Measurements from ENCODE around the gene MRPL49. TPM values are rescaled to one million over a fixed set of nuclear protein-coding genes. Genes with fewer than 3 reads are reported as not detected.
A peak's percentile ranks its signal among the peaks of the same experiment; 100 is the strongest.

The MRPL49 gene
- total and polyA plus RNA-seq, 2 of the 13 experiments (the other 11 are each of a cell fraction or from before 2014, with no cell fraction given), result 39.2 to 53.3 TPM

DNA sequence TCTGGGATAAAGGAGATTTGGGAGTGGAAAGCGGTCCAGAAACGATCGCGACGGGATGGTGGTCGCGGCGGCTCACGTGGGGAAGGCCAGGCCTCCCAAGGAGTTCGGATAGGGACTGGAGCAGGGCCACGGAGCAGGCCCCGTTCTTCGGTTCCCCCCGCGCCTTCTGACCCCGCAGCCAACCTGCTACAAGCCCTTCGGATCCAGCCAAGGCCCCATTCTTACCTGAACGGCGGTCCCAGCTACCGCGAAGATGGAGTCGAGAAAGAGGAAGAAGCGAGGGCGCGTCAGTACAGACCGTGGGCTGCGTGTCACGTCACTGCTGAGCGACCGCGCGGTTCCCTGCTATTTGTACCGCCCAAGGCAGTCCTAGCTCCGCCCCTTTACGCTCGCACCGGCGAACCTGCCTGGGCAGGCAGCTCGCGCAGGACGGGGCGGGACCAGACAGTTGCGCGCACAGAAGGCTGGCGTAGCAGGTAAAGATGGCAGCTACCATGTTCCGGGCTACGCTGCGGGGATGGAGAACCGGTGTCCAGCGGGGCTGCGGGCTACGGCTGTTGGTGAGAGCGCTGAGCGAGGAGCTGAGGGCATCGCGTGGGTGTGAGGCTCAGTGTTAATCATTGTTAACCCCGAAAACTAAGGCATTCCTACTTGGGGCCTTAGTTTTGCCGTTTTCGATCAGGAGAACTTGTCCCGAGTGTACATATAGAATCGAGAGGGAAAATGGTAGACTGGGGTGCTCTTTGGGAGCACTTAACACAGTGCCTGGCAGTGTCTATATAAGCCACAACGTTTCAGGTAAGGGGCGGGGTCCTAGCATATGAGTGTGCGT lies at the start of gene MRPL49, which contains the start of gene FAU (continued):
- no peak for TF ChIP-seq ZNF296 (CRISPR knock-in tag; conservative IDR thresholded peaks at IDR 0.05)
- TF ChIP-seq, protein P1, sequence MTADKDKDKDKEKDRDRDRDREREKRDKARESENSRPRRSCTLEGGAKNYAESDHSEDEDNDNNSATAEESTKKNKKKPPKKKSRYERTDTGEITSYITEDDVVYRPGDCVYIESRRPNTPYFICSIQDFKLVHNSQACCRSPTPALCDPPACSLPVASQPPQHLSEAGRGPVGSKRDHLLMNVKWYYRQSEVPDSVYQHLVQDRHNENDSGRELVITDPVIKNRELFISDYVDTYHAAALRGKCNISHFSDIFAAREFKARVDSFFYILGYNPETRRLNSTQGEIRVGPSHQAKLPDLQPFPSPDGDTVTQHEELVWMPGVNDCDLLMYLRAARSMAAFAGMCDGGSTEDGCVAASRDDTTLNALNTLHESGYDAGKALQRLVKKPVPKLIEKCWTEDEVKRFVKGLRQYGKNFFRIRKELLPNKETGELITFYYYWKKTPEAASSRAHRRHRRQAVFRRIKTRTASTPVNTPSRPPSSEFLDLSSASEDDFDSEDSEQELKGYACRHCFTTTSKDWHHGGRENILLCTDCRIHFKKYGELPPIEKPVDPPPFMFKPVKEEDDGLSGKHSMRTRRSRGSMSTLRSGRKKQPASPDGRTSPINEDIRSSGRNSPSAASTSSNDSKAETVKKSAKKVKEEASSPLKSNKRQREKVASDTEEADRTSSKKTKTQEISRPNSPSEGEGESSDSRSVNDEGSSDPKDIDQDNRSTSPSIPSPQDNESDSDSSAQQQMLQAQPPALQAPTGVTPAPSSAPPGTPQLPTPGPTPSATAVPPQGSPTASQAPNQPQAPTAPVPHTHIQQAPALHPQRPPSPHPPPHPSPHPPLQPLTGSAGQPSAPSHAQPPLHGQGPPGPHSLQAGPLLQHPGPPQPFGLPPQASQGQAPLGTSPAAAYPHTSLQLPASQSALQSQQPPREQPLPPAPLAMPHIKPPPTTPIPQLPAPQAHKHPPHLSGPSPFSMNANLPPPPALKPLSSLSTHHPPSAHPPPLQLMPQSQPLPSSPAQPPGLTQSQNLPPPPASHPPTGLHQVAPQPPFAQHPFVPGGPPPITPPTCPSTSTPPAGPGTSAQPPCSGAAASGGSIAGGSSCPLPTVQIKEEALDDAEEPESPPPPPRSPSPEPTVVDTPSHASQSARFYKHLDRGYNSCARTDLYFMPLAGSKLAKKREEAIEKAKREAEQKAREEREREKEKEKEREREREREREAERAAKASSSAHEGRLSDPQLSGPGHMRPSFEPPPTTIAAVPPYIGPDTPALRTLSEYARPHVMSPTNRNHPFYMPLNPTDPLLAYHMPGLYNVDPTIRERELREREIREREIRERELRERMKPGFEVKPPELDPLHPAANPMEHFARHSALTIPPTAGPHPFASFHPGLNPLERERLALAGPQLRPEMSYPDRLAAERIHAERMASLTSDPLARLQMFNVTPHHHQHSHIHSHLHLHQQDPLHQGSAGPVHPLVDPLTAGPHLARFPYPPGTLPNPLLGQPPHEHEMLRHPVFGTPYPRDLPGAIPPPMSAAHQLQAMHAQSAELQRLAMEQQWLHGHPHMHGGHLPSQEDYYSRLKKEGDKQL (CRISPR knock-in tag; IDR thresholded peaks at IDR 0.05; ENCODE audit: low read depth), result peak; percentile 47; the same call in 1 of the 2 replicates
- TF ChIP-seq ZNF496 (CRISPR knock-in tag; IDR thresholded peaks at IDR 0.05; ENCODE audit: insufficient replicate concordance), result no peak
- peak; percentile 8; the same call in 1 of the 2 replicates for TF ChIP-seq ZFP37 (CRISPR knock-in tag; IDR thresholded peaks at IDR 0.05; ENCODE audit: borderline replicate concordance)
- TF ChIP-seq, protein P2, sequence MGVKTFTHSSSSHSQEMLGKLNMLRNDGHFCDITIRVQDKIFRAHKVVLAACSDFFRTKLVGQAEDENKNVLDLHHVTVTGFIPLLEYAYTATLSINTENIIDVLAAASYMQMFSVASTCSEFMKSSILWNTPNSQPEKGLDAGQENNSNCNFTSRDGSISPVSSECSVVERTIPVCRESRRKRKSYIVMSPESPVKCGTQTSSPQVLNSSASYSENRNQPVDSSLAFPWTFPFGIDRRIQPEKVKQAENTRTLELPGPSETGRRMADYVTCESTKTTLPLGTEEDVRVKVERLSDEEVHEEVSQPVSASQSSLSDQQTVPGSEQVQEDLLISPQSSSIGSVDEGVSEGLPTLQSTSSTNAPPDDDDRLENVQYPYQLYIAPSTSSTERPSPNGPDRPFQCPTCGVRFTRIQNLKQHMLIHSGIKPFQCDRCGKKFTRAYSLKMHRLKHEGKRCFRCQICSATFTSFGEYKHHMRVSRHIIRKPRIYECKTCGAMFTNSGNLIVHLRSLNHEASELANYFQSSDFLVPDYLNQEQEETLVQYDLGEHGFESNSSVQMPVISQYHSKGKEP (CRISPR knock-in tag; IDR thresholded peaks at IDR 0.05), result 0 out of 2 replicates have a peak, but pooled peaks have one; percentile 45
- no peak for TF ChIP-seq ZBTB1 (CRISPR knock-in tag; IDR thresholded peaks at IDR 0.05; ENCODE audit: borderline replicate concordance)
- TF ChIP-seq NFE2L2 (IDR thresholded peaks at IDR 0.05; ENCODE audit: low read length), result no peak
- TF ChIP-seq IKZF1 (IDR thresholded peaks at IDR 0.05), result no peak
- TF ChIP-seq HDAC6 (IDR thresholded peaks at IDR 0.05; ENCODE audit: low read depth, low read length), result no peak
- 0 out of 2 replicates have a peak, but pooled peaks have one; percentile 15 for TF ChIP-seq ZSCAN25 (CRISPR knock-in tag; IDR thresholded peaks at IDR 0.05)
- no peak for TF ChIP-seq BRCA1 (CRISPR knock-in tag; IDR thresholded peaks at IDR 0.05)
- TF ChIP-seq, protein P3, sequence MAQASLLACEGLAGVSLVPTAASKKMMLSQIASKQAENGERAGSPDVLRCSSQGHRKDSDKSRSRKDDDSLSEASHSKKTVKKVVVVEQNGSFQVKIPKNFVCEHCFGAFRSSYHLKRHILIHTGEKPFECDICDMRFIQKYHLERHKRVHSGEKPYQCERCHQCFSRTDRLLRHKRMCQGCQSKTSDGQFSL (CRISPR knock-in tag; IDR thresholded peaks at IDR 0.05), result no peak
- TF ChIP-seq ATF1 (CRISPR knock-in tag; IDR thresholded peaks at IDR 0.05), result peak; percentile 97
- TF ChIP-seq FOXK2 (IDR thresholded peaks at IDR 0.05), result peak; percentile 65; the same call in 1 of the 2 replicates
- TF ChIP-seq ZNF883 (CRISPR knock-in tag; IDR thresholded peaks at IDR 0.05; ENCODE audit: not compliant biosample characterization), result peak; percentile 66
- TF ChIP-seq ZNF703 (CRISPR knock-in tag; IDR thresholded peaks at IDR 0.05; ENCODE audit: borderline replicate concordance), result no peak
- TF ChIP-seq, protein P4, sequence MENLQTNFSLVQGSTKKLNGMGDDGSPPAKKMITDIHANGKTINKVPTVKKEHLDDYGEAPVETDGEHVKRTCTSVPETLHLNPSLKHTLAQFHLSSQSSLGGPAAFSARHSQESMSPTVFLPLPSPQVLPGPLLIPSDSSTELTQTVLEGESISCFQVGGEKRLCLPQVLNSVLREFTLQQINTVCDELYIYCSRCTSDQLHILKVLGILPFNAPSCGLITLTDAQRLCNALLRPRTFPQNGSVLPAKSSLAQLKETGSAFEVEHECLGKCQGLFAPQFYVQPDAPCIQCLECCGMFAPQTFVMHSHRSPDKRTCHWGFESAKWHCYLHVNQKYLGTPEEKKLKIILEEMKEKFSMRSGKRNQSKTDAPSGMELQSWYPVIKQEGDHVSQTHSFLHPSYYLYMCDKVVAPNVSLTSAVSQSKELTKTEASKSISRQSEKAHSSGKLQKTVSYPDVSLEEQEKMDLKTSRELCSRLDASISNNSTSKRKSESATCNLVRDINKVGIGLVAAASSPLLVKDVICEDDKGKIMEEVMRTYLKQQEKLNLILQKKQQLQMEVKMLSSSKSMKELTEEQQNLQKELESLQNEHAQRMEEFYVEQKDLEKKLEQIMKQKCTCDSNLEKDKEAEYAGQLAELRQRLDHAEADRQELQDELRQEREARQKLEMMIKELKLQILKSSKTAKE (CRISPR knock-in tag; IDR thresholded peaks at IDR 0.05; ENCODE audit: borderline replicate concordance), result peak; percentile 47; the same call in 1 of the 2 replicates
- TF ChIP-seq NFKB2 (CRISPR knock-in tag; IDR thresholded peaks at IDR 0.05; ENCODE audit: borderline replicate concordance), result peak; percentile 60

Data from HepG2 (cell line).